HG03378 (cell line): ENCODE measurements around the gene ANGPTL3.
"Not testable (repeated sequence)": the region's sequence is repeated elsewhere in the genome, so short reads cannot be mapped to it uniquely, and the experiment has no call there.

Experiments used
- ATAC-seq: cut with Tn5 transposase; IDR thresholded peaks from one replicate; pipeline ENCODE4 v1.9.1; 2021; ENCODE audit warnings: mild to moderate bottlenecking, moderate library complexity; ENCODE audit not compliant: unreplicated experiment

Gene ANGPTL3, protein sequence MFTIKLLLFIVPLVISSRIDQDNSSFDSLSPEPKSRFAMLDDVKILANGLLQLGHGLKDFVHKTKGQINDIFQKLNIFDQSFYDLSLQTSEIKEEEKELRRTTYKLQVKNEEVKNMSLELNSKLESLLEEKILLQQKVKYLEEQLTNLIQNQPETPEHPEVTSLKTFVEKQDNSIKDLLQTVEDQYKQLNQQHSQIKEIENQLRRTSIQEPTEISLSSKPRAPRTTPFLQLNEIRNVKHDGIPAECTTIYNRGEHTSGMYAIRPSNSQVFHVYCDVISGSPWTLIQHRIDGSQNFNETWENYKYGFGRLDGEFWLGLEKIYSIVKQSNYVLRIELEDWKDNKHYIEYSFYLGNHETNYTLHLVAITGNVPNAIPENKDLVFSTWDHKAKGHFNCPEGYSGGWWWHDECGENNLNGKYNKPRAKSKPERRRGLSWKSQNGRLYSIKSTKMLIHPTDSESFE

DNA sequence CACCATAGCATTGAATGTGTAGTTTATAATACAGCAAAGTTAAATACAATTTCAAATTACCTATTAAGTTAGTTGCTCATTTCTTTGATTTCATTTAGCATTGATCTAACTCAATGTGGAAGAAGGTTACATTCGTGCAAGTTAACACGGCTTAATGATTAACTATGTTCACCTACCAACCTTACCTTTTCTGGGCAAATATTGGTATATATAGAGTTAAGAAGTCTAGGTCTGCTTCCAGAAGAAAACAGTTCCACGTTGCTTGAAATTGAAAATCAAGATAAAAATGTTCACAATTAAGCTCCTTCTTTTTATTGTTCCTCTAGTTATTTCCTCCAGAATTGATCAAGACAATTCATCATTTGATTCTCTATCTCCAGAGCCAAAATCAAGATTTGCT is at the start of gene ANGPTL3:
Gene ANGPTL3 (plus strand): TSS at position 240 of the 400 bp plus-strand sequence. CDS start 47 bp downstream, at position 287.
- no peak for ATAC-seq

DNA sequence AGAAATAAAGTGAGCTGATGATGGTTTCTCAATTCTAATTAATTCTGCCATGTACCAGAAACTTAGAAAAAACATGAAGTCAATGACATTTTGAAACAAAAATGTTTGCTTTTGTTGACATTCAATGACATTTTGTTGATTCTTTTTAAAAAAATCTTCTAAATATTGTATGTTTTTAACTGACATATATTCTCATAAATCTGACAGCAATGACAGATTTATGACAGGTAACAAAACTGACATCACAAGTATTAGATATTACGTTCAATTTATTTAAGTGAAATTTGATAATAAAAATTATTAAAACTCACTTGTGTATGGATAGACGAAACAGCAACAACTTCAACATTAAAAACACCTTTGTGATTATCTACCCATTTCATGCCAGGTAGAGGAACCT is 36.0 kb upstream of the ANGPTL3 start:
- no peak for ATAC-seq

DNA sequence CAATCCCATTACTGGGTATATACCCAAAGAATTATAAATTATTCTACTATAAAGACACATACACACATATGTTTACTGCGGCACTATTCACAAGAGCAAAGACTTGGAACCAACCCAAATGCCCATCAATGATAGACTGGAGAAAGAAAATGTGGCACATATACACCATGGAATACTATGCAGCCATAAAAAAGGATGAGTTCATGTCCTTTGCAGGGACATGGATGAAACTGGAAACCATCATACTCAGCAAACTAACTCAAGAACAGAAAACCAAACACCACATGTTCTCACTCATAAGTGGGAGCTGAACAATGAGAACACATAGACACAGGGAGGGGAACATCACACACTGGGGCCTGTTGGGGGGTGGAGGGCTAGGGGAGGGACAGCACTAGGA is 30.1 kb upstream of the ANGPTL3 start:
- ATAC-seq: not testable (repeated sequence)

DNA sequence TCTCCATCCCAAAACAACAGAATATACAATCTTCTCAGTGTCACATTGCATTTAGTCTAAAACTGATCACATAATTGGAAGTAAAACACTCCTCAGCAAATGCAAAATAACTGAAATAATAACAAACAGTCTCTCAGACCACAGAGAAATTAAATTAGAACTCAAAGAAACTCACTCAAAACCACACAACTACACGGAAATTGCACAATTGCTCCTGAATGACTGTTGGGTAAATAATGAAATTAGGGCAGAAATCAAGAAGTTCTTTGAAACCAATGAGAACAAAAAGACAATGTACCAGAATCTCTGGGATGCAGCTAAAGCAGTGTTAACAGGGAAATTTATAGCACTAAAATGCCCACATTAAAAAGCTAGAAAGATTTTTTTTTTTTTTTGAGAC is 29.4 kb upstream of the ANGPTL3 start:
- not testable (repeated sequence) for ATAC-seq

DNA sequence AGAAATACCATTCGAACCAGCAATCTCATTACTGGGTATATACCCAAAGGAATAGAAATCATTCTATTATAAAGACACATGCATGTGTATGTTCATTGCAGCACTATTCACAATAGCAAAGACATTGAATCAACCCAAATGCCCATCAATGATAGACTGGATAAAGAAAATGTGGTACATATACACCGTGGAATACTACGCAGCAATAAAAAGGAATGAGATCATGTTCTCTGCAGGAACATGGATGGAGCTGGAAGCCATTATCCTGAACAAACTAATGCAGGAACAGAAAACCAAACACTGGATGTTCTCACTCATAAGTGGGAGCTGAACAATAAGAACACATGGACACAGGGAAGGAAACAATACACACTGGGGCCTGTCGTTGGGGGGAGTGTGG is 25.8 kb upstream of the ANGPTL3 start:
- not testable (repeated sequence) for ATAC-seq

DNA sequence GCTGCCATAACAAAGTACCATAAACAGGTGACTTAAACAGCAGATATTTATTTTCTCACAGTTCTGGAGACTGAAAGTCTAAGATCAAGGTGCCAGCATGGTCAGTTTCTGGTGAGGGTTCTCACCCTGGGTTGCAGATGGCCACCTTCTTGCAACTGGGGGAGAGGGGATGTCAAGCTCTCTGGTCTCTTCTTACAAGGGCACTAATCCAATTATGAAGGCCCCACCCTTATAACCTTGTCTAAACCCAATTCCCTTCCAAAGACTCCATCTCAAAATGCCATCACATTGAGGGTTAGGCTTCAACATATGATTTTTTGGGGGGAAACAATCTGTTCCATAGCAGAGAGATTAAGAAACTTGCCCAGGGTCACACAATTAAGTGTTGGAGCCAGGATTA is 24.8 kb upstream of the ANGPTL3 start:
- no peak for ATAC-seq

DNA sequence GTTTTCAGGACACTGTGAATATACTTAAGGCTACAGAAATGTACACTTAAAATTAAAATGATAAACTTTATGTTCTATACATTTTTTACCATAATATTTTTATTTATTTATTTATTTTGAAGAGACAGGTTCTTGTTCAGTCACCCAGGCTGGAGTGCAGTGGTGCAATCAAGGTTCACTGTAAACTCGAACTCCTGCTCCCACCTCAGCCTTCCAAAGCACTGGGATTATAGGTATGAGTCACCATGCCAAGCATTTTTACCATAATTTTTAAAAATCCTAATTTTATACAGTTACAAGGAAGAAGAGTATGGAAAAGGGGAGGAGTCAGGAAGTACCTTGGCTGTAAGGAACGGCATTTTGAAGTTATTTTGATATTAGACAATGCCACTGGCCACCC is 23.6 kb upstream of the ANGPTL3 start:
- no peak for ATAC-seq

DNA sequence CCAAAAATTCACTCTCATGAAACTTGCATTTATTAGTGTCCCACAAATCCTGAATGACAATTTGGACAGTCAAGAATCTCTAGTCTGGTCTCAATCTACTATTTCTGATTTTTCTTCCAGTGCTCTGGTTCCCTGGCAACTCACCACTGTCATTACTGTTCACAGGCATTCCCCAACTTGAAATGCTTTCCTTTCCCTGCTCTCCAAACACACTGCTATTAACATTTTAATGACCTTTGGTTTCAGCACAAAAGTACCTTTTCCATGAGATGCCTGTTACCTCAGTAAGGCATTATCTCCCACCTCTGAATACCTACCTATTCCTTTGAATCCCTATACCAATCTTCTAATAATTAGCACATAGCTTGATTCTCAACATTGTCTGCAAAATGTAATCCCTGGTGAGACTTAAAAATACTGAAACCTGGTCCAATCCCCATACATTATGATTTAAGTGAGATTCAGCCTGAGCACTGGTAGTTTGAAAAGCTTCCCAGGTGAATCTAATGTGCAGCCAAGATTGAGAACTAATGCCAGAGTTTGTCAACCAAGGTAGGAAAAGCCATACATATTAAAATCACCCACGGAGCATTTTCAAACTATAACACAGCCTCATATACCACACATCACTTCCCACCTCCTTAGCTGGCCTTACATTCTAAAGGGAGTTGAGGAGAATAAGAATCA is 11.7 kb upstream of the ANGPTL3 start:
- ATAC-seq: no peak

DNA sequence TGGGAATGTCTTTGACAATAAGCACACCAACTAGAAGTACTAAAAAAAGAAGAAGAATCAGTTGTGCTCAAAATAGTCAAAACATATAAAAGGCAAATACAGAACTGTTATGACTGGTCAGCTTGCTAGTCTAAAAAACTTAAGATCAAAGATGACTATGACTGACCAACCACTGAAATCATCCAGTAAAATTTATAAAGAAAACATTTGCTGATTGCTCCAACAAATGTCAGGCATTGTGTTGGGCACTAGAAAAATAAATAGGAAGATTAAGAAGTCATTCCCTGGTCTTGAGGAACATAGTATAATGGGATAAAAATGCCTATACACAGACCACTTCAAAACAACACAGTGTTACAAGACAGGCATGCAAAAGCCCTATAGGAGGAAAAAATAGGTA is 9.3 kb upstream of the ANGPTL3 start:
- no peak for ATAC-seq

DNA sequence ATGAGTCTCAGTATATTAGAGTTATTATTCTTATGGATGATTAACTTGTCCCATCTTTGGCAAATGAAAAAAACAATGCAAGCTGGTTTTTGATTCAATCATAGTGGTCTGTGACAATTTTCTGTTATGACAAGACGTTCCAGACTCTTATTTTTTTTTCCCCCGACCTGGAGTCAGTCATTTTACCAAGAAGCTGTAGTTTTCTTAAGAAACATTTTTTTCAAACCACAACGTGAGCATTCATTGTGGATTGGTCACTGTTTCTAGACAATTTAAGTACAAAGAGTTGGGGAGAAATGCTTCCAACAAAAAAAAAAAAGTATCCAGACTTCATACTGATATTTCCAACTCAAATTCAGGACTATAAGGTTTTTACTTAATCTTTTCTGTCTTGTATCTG is 8.0 kb upstream of the ANGPTL3 start:
- ATAC-seq: no peak

DNA sequence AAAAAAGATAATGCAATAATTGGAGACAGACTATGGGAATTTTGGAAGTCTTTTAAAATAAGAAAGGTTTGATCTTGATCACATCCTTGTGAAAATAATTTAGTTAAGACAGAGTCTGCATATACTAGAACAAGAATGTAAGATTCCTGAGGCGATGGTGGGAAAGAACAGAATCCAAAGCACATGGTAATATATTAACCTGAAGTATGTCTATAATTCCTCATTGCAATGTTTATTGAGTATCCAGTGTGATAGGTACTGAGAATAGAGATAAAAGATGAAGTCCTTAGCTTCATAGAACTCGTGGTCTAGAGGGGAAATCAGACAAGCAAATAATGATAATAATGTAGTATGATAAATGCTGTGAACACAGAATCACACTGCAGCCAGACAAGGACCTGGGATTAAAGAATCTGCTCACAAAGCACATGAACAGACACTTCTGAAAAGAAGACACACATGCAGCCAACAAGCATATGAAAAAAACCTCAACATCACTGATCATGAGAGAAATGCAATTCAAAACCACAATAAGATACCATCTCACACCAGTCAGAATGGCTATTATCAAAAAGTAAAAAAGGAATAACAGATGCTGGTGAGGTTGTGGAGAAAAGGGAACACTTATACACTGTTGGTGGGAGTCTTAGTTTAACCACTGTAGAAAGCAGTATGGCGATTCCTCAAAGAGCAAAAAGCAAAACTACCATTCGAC is 6.9 kb upstream of the ANGPTL3 start:
- ATAC-seq: no peak

DNA sequence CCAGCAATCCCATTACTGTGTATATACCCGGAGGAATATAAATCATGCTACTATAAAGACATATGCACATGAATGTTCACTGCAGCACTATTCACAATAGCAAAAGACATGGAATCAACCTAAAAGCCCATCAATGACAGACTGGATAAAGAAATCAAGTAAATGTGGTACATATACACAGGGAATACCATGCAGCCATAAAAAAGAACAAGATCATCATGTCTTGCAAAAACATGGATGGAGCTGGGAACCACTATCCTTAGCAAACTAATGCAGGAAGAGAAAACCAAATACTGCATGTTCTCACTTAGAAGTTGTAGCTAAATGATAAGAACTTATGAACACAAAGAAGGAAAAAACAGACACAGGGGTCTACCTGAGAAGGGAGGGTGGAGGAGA is 6.4 kb upstream of the ANGPTL3 start:
- no peak for ATAC-seq

DNA sequence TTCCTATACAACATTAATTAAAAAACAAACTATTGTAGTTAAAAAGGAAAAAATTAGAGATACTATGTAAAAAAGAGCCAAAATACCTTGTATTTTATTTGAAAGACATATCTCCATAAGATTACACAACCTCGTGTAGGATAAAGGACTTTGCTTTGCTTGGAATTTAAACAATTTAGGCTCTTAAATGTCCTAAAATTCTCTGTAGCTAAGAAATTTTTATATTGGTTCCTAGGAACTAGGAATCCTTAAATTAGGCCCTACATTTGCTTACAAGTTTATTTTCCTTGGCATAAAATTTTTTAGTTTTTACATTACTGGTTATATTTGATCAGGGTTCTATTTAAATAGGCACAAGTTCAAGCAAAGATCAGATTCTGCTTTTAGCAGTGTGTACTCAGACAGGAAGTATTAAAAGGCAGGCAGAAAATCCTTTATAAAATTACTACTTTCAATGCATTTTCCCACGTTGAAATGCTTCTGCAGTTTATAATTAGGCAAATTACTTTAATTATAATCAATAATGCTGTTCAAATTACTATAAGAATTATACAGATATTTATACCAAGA is 3.4 kb upstream of the ANGPTL3 start:
- ATAC-seq: no peak

DNA sequence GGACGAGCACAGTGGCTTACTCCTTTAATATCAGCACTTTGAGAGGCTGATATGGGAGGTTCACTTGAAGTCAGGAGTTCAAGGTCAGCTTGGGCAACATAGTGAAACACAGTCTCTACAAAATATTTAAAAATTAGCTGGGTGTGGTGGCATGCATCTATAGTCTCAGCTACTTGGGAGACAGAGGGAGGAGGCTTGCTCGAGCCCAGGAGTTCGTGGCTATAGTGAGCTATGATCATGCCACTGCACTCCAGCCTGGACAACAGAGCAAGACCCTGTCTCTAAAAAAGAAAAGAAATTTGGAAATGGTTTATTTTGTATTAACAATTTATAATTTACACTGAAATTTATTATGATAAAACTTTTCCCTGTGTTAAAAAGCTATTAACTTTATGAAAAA is 1.7 kb upstream of the ANGPTL3 start:
- ATAC-seq: no peak

DNA sequence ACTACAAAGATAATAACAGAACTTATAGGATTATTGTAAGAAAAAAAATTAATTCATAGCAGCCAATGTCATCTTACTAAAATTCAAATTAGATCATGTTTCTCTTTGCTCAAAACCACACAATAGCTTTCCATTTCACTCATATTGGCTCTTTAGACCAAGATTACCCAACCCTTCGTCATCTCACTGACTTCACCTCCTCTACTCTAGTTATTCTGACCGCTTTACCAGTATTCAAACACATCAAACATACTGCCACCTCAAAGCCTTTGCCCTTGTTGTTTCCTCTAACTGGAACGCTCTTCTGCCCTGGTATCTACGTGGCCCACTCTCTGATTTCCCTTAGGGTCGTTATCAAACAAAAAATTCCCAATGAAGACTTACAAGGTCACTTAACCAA is 1.7 kb downstream of the ANGPTL3 start:
- ATAC-seq: no peak

DNA sequence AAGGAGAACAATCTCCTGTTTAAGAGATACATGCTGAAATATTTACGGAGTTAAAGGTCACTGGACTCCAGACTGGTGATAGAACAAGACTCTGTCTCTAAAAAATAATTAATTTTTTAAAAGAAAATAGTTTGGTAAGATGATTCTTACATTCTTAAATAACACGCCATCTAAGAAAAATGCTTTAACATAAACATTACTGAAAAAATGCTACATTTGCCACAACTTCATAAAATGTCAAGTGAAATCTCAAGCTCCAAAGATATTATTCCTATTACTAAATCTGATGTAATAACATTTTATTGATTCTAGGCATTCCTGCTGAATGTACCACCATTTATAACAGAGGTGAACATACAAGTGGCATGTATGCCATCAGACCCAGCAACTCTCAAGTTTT is 4.1 kb downstream of the ANGPTL3 start:
- ATAC-seq: no peak

DNA sequence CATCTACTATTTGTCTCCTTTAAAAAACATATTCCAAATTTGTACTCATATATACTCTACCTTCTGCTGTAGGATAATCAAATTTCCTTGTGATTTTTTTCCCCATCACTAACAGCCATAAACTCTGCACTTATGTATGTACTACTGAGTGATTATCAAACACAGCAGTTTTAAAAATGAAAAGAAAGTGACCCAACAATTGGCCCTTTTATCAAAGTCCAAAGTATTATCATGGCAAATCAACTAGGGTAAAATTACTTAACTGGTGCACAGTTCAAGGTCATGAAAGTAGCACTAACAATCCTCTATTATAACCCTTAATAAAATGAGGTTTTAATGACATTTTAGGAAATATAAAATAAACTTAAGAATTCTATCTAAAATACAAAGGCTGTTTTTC is 11.6 kb downstream of the ANGPTL3 start:
- ATAC-seq: no peak

DNA sequence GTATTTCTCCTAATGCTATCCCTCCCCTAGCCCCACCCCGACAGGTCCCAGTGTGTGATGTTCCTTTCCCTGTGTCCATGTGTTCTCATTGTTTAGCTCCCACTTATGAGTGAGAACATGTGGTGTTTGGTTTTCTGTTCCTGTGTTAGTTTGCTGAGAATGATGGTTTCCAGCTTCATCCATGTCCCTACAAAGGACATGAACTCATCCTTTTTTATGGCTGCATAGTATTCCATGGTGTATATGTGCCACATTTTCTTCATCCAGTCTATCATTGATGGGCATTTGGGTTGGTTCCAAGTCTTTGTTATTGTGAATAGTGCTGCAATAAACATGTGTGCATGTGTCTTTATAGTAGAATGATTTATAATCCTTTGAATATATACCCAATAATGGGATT is 13.3 kb downstream of the ANGPTL3 start:
- ATAC-seq: not testable (repeated sequence)

DNA sequence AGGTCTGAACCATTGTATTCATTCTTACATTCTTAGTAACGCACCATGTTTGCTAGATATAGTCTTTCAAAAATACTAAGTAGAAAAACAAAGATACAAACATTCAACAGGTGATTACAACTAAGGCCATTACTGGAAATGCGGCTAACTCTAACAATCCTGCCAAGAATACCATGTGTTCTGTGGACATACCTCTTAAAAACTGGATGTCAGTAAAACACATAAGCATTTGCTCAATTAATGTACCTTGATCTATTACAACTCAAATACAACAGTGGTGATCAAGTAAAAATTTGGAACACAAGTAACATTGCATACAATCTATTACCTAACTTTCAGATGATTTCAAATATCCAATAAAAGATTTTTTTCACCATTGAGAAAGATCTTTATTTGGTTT is 15.4 kb downstream of the ANGPTL3 start:
- ATAC-seq: no peak

DNA sequence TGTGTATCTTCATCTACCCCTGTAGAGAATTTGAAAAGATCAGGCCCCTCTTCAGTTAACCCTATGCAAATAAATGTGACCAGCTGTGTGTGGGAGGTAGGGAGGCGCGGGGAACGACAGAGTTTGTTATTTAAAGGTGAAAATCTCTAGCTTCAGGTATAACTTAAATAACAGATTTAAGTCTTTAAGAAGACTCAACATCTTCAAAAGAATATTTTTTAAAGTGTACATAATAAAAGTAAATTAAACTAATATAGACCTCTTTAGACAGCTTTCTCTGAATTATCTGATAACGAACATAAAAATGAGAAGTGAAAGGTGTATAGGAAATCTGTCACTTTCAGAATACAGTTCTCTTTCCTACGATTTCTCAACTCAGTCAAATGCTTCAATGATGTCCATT is 16.0 kb downstream of the ANGPTL3 start:
- ATAC-seq: peak; percentile 84

DNA sequence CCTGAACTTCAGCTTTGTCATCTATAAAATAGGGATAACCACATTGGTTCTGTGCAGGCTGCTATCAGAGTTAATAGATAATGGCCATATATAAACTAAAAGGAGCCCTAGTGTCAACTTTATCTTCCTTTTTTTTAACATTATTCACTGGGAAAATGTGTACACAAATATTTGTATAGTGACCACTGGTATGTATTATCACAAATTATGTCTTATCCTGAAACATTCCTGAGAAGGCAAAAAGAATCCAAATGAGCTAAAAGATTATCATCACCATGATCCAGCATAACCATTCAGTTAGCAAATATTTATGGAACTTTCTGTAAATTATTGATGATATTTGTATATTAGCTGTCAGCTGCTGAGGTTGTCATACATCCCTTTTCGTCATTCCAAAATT is 16.6 kb downstream of the ANGPTL3 start:
- no peak for ATAC-seq
